Prostate gland (tissue), 2 donors: Measurements from ENCODE around the gene ANXA6.

ENCODE experiments used
- POLR2A ChIP-seq: fragments of 450-650 bp; IDR thresholded peaks from one replicate; pipeline ENCODE4 v1.6.1; 2016; ENCODE audit warnings: antibody characterized with exemption, mild to moderate bottlenecking
- POLR2AphosphoS5 ChIP-seq: sonication (generic); formaldehyde crosslinking; IDR thresholded peaks from one replicate; pipeline ENCODE4 v1.6.1; 2017; ENCODE audit warnings: antibody characterized with exemption
- TF ChIP-seq, protein P1 (sequence below), 4 experiments: fragments of 200-600 bp in 2 of 4; fragments of 450-650 bp in 2 of 4; sonication (generic) in 2 of 4; IDR thresholded peaks; 1 replicate in 3 of 4; 2 replicates in 1 of 4; pipeline ENCODE4 v1.5.1; 2016 to 2019; ENCODE audit warnings: antibody characterized with exemption in 4 of 4, mild to moderate bottlenecking in 2 of 4, moderate library complexity in 2 of 4

DNA sequence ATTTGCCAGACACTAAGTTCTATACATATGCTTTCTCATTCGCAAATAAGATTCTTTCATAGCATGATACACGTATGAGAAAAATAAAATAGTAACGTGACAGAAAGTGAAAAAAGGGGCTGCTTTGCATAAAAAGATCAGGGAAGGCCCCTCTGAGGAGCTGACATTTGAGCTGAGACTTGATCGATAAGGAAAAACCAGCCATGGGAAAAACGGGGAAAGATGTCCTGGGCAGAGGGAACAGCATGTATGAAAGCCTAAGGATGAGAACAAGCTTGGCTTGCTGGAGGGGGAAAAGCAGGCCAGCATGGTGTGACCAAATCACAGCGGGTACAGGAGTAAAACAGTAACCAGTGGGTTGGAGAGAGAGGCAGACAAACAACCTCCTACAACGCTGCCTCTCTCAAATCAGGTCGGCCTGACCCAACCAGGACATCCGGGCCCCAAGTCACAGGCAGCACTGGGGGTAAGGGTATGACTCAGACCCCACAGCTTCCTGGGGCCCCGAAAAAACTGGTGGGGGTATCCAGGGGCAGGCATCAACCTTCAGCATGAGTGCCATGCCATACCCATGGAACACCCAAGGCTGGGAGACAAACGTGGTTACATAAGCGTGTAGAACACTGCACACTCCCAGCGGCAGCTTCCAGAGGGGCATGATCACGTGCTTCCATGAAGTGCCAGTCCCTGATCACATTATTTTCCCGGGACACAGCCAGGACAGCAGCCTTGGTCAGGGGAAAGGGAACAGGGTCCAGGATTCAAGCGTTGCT, 78.9 kb downstream of the ANXA6 start:
- TF ChIP-seq, protein P1, sequence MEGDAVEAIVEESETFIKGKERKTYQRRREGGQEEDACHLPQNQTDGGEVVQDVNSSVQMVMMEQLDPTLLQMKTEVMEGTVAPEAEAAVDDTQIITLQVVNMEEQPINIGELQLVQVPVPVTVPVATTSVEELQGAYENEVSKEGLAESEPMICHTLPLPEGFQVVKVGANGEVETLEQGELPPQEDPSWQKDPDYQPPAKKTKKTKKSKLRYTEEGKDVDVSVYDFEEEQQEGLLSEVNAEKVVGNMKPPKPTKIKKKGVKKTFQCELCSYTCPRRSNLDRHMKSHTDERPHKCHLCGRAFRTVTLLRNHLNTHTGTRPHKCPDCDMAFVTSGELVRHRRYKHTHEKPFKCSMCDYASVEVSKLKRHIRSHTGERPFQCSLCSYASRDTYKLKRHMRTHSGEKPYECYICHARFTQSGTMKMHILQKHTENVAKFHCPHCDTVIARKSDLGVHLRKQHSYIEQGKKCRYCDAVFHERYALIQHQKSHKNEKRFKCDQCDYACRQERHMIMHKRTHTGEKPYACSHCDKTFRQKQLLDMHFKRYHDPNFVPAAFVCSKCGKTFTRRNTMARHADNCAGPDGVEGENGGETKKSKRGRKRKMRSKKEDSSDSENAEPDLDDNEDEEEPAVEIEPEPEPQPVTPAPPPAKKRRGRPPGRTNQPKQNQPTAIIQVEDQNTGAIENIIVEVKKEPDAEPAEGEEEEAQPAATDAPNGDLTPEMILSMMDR (IDR thresholded peaks at IDR 0.05), result no peak
- TF ChIP-seq POLR2A (no peak), POLR2AphosphoS5 (no peak)
